Stimulated activated CD4-positive, alpha-beta T cell treated with anti-CD3 and anti-CD28 coated beads, Interleukin-12 subunit alpha, Interleukin-12 subunit beta, amount 100 ng/mL, for 4 hours (primary cell): ENCODE measurements around the gene ALDH1L1.

Experiments used
- DNase-seq: peaks from one replicate; pipeline ENCODE4 v3.0.0-alpha.2; 2020

The ALDH1L1 gene

DNA sequence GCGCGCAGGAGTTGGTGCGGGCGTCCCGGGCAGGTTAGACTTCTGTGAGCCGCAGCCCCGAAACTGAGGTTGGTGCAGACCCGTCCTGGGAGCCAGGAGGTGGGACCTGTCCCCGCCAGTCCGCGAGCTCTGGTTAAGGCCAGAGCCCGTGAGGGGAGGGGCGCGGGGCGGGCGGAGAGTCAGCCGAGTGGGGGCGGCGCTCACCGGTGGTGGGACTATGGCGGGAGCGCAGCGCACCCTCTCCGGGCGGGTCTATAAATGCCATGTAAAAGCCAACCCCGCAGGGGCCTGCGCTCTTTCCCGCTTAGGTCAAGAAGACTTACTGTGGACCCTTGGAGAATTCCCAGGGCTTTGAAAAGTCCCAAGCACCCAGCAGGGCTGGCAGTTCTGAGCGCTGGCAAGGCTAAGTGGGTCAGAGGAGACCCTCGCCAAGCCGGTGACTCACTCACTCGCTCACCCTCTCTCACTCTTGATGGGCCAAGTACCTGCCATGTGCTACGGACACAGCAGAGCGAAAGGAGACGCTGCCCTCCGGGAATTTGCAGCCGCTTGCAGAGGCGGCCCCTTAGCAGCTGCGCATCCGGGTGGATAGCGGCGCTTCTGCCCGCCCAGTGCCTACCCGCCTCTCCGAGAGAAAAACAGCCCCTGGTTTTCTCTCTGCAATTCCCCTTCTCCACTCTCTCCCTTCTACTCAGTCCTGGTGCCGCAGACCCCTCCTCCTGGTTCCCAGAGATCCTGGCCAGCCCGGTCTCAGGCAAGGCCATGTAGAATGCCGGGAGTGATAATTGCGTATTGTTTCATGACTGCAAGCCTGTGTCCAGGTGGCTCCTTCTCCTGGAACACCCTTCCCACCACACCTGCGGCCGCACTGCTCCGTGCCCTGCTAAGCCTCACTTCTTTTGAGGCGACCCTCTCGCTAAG lies at the start of gene ALDH1L1:
Gene ALDH1L1, minus strand, starts transcription at position 110 of the 921 bp plus-strand sequence. CDS start 19,607 bp downstream, outside the sequence.
- no peak for DNase-seq

GRCh38 chr3:126226374-126226773 lies 46.0 kb upstream of the ALDH1L1 start:
- no peak for DNase-seq

DNA sequence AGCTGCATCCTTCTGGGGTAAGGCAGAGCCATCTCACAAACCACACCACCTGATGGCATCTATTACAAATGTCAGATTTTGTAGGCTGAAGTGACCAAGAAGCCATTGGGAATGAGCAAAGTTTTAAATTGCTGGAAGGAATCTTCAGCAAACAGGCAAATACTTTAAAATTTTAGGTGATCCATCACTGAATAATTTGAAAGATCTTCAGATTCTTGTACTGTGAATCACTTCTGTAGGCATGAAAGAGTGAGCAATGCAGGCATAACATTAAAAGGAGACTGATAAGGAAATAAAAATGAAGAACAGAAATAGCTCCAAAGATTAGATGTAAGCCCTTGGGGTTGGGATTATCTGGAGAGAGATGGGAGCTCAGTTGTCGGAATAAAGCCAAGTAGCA lies 36.0 kb upstream of the ALDH1L1 start:
- no peak for DNase-seq

DNA sequence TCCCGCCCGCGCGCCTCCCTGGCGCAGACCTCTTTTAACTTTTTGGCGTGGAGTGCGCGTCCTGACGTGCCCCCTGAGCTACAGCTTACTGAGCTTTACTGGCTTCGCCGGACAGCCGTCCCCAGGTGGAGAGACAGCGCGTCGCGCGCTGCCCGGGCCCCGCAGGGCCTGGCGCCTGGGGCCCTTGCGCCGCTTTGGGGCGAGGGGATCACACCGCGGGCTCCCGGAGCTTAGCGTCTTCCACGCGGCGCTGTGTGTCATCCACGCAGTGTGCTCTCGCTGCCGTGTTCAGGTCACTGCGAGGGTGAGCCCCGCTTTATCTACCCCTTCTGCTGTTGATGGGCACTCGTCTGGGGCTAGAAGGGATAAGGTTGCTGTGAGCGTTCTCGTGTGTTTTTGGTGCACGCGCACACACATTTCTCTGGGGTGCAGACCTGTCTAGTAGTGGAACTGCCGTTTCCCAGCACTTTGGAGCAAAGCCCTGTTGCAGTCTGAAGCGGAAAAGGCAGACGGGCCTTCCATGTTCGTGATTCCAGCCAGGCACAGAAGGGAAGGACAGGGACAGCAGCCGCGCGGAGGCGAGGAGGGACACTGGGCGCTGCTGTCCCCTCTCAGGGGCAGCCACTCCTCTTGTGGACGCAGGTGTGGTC lies 33.1 kb upstream of the ALDH1L1 start:
- DNase-seq = no peak

- no peak for DNase-seq
These were observed 32.4 kb upstream of the ALDH1L1 start for GRCh38 chr3:126212620-126213378.

GRCh38 chr3:126212250-126212619 lies 31.8 kb upstream of the ALDH1L1 start:
- DNase-seq = no peak

DNA sequence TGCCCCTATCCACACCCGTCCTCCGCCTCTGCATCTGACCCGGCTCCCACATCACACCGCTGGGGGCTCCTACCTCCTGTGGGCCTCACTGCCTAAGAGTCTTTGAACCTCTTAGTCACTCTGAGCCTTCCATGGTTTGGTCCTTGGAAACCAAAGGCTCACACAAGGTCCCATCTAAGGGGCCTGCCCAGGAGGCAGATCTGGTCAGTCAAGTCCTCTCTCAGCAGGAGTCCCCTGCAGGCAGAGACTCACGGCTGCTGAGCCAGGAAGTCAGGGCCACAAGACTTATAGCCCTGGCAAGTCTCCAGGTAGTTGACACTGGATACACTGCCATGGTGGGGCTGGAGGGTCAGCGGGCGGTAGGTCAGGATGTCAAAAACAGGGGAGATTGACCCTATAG lies 31.2 kb upstream of the ALDH1L1 start:
- DNase-seq = no peak

DNA sequence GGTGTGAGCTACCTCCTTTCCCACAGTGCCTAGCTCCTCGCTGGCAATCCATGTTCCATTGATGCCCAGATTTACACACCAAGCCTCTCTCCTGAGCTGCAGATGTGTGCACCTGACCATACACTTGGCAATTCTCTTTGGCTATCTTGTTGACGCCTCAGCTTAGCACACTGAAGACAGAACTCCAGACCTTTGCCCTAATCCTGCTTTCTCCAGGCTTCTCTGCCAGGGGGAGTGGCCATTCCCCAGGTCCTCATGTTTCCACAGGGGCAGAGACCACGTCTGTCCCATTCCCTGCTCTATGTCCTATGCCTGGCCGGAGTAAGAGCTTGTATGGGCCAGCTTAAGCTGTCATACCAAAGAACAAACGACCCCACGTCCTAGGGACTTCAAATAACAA lies 30.2 kb upstream of the ALDH1L1 start:
- no peak for DNase-seq

GRCh38 chr3:126209741-126210140 lies 29.4 kb upstream of the ALDH1L1 start:
- no peak for DNase-seq

DNA sequence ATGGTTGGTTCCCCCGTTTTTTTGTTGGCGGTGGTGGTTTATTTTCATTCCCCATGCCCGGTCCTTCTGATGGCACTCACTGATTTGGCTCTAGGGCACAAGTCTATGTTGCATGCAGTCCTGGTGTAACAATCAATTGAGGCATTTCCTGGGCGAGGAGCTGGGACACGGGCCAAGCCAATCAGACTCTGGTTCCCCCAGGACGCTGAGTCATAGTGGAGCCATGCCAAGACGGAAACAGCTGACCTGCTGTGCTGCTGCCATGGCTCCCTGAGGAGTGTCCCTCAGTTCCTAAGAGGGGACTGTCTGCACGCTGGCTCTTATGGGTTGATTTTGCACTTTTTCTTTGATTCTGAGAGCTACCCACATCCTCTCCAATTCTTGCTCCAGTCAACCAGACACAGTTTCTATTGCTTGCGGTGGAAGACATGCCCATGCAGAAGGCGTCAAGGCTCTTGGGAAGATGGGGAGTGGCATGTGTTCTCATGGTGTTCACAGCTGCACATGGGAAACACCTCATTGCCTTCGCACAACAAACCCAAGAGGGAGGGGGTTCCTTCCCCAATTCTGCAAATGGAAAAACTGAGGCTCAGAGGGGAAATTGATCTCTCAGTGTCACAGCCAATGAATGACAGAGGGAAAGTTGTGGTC lies 28.3 kb upstream of the ALDH1L1 start:
- DNase-seq = no peak

DNA sequence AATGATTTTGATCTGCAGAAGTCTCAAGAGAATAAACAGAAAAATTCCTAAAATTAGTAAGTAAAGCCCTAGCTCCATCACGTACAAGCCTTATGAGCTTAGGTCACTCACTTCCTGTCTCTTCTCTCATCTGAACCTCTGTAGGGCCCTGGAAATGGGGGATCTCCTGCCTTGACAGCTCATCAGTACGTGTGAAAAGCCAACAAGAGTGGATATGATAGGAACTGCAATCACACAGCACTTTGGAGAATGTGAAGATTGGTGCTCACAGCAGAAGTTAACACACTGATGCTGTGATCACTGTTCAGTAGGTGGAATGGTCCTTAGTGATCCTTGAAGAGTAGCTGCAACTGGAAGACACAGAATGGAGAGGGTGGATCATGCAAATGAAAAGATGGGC lies 27.8 kb upstream of the ALDH1L1 start:
- no peak for DNase-seq

DNA sequence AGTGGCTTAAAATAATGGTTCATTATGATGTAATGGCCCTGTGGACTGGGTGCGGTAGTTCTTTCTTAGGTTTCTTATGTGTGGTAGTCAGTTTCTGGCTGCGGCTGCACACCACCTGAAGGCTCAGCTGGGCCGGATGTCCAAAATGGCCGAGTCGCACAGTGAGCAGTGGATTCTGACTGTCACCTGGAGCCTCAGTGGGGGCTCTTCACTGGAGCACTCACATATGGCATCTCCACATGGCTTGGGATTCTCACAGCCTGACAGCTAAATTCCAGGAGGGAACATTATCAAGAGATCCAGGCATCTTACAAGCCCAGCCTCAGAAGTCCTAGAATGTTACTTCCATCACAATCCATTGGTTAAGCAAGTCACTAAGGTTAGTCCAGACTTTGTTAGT lies 26.8 kb upstream of the ALDH1L1 start:
- no peak for DNase-seq

DNA sequence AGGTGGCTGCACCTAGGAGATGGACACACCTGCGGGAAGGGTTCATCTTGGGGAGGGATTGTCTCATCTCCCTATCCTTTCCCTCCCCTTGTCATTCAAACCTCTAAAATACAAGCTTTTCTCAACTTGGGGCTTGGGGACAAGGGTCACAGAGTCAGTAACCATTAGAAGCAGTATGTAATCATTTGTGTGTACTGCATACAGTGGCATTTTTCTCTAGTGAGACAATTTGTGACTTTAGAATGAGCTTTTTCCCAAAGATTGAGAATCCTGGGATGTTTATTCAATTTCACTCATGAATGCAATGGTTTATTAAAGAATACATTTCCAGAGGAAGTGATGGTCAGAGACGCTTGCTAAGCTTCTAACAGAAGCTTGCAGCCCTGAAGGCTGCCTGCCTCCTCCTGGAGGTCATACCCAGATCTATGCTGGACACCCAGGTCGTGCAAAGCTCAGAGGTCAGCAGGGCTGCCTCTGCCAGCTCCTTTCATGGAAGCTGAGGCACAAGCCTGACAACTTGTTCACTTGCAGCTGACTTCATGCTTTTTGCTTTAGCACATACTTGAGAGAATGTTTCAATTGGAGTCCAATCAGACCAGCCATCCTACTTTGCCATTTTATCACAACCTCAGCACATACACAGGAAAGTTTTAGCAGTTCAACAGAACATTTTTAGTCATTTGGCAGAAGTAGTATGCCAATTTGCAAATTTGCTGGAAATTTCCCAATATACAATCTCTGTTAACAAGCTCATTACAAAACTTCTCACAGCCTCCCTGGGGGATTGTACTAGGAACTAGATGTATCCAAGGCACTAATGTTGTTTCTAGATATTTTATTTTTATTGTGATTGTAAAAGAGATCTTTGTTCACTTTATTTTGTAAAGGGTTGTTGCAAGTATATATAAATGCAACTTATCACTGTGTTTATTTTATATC lies 25.6 kb upstream of the ALDH1L1 start:
- no peak for DNase-seq

GRCh38 chr3:126202680-126203079 lies 22.3 kb upstream of the ALDH1L1 start:
- DNase-seq = no peak

DNA sequence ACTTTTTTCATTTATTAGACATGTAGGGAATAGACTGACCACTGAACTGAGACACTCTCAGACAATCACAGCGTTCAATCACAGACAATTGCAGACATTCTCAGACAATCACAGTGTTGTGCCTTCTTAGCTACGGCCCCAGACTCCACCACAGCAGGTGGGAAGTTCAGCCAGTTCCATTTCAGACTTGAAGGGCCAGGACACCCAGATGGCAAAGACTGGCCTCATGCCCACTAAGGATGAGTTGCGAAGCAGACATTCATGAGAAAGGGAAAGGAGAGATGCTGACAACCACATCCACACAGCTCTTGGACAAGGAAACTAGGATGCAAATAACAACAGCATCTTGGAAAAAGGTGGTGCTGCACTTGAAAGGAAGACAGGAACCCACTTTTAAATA lies 21.9 kb upstream of the ALDH1L1 start:
- no peak for DNase-seq

GRCh38 chr3:126201168-126201567 lies 20.8 kb upstream of the ALDH1L1 start:
- no peak for DNase-seq

- no peak for DNase-seq
These were observed 20.1 kb upstream of the ALDH1L1 start for GRCh38 chr3:126200534-126200933.

DNA sequence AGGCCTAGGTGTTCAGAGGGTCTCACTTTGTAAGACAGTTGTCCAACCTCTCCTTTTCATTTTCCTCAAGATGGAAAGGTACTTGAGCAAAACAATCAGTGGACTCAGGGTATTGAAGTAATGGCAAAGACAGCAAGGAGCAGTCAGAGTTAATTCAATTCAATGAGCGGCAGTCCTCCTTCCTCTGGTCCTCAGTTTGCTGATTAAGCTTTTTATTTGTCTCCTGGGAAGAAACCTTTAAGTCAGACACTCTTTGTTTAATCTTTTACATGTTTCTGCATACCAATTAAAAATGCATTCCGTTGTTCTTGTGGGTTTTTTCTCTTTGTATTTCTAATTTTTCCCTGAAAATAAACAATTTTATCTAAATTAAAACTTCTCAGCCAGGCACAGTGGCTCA lies 18.9 kb upstream of the ALDH1L1 start:
- no peak for DNase-seq

DNA sequence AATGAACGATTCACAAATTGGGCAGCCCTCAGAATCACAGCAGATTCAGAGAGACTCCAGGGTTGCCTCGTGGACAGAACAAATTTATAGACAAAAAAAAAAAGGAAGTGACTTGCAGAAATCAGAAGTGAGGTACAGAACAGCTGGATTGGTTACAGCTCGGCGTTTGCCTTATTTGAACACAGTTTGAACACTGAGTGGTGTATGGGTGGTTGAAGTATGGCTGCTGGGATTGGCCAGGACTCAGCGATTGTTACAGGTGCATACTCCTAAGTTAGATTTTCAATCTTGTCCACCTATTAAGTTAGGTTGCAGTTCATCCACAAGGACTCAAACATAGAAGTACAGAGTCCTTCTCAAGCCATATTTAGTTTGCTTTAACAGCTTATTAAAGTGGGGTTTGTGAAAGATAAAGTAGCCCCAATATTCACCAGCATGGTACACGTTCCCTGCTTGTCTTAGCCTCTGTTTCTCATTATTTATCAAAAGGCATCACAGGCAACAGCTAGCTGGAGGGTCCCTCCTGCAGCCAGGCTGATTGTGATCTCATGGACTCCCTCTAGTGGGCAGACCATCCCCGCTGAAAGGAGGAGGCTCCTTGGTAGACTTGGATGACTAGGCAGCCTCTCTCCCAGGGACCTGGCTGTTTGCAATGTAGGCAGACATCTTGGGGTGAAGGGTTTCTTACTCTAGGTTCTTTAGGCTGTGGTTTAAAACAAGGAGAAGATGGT lies 17.6 kb upstream of the ALDH1L1 start:
- DNase-seq = peak; percentile 41

DNA sequence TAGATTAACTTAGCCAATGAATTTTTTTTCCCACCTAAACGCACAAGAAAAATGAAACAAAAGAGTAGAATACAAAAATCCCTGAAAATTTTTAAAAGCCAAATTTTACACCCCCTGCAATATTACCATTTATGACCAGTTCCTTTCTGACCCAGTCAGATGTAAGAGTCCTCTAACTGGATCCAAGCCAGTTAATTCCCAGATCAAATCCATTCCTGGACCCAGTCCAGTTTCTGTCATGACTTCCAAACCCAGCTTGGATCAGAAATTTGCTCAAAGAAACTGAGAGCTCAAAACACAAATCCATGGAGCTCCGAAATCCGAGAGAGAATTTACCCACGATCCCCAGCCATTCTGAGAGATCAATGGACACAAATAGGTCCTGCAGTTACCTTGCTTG lies 17.0 kb upstream of the ALDH1L1 start:
- DNase-seq = no peak

- DNase-seq = no peak
These were observed 14.4 kb upstream of the ALDH1L1 start for GRCh38 chr3:126194713-126195305.
